GM19099 (cell line): ENCODE results near the gene PTGDS.

Experiments
- POLR2A ChIP-seq: IDR thresholded peaks from 3 replicates; pipeline ENCODE4 v1.6.1; 2011; ENCODE audit warnings: low read depth; ENCODE audit not compliant: insufficient read length; ENCODE audit errors: extremely low read depth

Gene PTGDS

GRCh38 chr9:137025517-137025966, 48.2 kb downstream of the PTGDS start:
- TF ChIP-seq POLR2A = no peak

DNA sequence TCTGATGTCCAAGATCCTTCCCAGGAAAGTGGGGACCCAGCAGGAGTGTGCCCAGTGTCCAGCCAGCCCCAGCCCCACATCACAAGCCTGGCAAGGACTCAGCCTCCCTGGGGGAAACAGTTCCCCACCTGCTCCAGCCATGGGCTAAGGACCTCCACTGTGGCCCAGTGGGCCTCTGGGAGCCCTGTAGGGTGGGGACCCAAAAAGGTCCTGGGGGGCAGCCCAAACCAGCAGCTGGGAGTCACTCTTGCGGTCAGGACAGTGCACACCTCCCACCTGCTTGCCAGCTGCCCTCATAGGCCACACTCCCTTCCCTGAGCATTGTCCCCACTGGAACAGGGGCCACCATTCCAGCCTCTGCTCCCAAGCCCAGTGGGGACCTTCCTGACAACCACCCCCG, 49.1 kb downstream of the PTGDS start:
- no peak for TF ChIP-seq POLR2A

DNA sequence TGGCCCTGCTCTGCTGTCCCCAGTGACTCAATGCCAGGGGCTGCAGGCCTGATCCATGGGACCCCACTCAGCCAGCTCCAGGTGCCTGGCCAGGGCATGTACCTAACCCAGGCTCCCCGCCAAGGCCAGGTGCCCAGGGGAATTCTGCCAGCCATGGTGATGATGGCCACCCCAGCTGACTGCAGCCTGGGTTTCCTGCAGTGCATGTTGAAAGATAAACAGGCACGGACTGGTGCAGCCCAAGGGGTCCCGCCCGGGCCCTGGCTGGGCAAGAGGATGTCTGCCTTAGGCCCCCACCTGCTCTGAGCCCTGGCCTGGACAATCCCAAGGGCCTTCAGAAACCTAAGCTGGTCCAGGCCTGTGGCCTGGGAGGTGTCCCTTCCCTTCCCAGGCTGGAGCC, 49.5 kb downstream of the PTGDS start:
- no peak for TF ChIP-seq POLR2A

DNA sequence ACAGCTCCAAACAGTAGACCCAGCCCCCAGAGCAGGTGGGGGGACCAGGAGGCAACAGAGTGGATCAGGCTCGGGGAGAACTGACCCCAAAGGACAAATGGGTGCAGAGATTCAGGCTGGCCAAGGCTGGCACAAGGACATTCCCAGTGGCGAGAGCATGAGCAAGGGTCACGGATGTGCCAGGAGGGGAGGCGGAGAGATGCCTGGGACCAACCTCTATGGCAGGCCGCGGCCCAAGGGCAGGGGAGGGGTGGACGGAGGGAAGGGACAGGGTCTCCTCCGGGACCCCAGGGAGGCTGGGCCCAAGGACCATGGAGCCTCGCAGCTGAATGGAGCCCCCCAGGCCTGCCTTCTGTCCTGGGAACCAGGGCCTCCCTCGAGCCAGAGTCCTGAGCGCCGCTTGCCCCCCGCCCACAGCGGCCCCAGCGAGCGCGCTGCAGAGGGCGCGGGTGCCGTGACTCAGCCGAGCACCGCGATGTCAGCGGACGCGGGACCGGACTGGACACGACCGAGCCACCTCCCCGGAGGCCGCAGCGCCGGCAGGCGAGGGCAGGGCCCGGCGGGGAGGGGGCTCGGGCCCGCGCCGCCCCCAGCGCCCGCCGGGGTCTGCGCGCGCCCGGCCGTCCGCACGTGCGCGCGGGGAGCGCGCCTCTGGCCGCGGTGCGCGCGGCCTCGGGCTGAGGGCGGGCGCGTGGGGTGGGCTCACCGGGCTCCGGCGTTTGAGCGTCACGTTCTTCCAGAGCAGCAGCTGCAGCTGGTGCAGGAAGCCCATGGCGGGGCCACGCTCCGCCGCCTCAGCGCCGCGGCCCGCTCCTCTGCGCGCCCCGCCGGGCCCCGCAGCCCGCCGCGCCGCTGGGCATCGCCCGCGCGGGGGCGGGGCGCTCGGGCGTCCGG, 50.3 kb downstream of the PTGDS start, which contains the start of gene ABCA2:
TSS of gene ABCA2 (minus strand) at position 869 of the 894 bp plus-strand sequence. CDS start at position 772, 97 bp downstream.
- TF ChIP-seq POLR2A = no peak

DNA sequence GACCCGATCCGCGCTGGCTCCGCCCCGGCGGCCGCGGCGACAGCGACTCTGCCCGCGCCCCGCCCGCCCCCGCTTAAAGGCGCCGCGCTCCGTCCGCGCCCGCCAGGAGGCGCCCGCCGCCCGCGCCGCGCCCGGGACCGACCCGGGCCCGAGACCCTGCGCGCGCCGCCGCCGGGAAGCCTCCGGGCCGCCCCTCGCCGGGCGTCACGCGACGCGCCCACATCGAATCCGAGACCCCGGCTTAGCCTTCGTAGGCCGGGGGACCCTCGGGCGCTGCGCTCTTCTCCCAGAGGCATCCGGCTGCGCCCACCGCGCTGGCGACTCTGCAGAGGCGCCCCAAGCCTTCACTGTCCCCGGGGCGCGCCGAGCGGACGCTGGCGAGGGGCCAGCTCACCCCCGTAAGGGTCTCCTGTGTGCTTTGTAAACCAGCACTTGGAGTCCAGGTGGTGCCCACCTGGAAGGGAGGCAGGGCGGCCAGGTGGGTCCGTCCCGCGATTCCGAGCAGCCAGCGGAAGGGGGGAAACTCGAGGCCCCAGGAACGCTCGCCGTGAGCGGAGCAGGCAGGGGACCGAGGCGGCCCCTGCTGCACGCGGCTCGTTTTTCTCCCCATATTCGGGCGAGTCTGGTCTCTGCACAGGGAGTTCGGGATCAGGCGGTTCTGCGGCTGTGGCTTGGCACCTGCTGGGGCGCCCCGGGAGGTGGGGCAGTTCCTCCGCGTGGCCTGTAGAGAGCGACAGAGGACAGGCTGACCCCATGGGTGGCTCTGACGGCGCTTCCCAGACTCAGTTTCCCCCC, 51.2 kb downstream of the PTGDS start:
- TF ChIP-seq POLR2A = no peak

- TF ChIP-seq POLR2A = no peak
Measured at GRCh38 chr9:137029058-137029936, 52.0 kb downstream of the PTGDS start.

- TF ChIP-seq POLR2A = no peak
Measured at GRCh38 chr9:137030006-137030405, 52.7 kb downstream of the PTGDS start.

GRCh38 chr9:137030538-137031527, 53.5 kb downstream of the PTGDS start:
- TF ChIP-seq POLR2A = no peak
